ENCODE data around the gene FAM193A.
"Not testable (repeated sequence)": the region's sequence is repeated elsewhere in the genome, so short reads cannot be mapped to it uniquely, and the experiment has no call there.

Gene FAM193A

GRCh38 chr4:2662598-2662997 is 126.2 kb downstream of the FAM193A start:
- no peak for DNase-seq

- no peak for DNase-seq
These were observed 126.8 kb downstream of the FAM193A start for GRCh38 chr4:2663275-2663674.

GRCh38 chr4:2666722-2667247 is 130.3 kb downstream of the FAM193A start:
- no peak for DNase-seq

GRCh38 chr4:2667428-2667827 is 131.0 kb downstream of the FAM193A start:
- no peak for DNase-seq

- DNase-seq, result no peak
These were observed 134.9 kb downstream of the FAM193A start for GRCh38 chr4:2671267-2671895.

- DNase-seq, result no peak
These were observed 135.6 kb downstream of the FAM193A start for GRCh38 chr4:2672082-2672481.

GRCh38 chr4:2672700-2673099 is 136.3 kb downstream of the FAM193A start:
- no peak for DNase-seq

GRCh38 chr4:2673157-2673556 is 136.7 kb downstream of the FAM193A start:
- no peak for DNase-seq

GRCh38 chr4:2679762-2680161 is 143.3 kb downstream of the FAM193A start:
- DNase-seq, result not testable (repeated sequence)

GRCh38 chr4:2684486-2684885 is 148.0 kb downstream of the FAM193A start:
- DNase-seq, result no peak

GRCh38 chr4:2685541-2685940 is 149.1 kb downstream of the FAM193A start:
- no peak for DNase-seq

- DNase-seq, result no peak
These were observed 150.2 kb downstream of the FAM193A start for GRCh38 chr4:2686379-2687265.

- no peak for DNase-seq
These were observed 151.8 kb downstream of the FAM193A start for GRCh38 chr4:2688281-2688680.

- no peak for DNase-seq
These were observed 152.2 kb downstream of the FAM193A start for GRCh38 chr4:2688697-2689096.

- DNase-seq, result no peak
These were observed 152.7 kb downstream of the FAM193A start for GRCh38 chr4:2689114-2689513.

- peak; percentile 24 for DNase-seq
These were observed 153.6 kb downstream of the FAM193A start for GRCh38 chr4:2689825-2690700.

- no peak for DNase-seq
These were observed 154.9 kb downstream of the FAM193A start for GRCh38 chr4:2691313-2691712.

- DNase-seq, result peak; percentile 37
These were observed 155.5 kb downstream of the FAM193A start for GRCh38 chr4:2691952-2692435.

GRCh38 chr4:2694691-2695090 is 158.2 kb downstream of the FAM193A start:
- DNase-seq, result no peak

- no peak for DNase-seq
These were observed 159.1 kb downstream of the FAM193A start for GRCh38 chr4:2695346-2696060.

- no peak for DNase-seq
These were observed 160.0 kb downstream of the FAM193A start for GRCh38 chr4:2696423-2696822.

- DNase-seq, result no peak
These were observed 161.6 kb downstream of the FAM193A start for GRCh38 chr4:2697995-2698414.
